NCI-H2227 (cell line): ENCODE results near the gene PIGX.

Source experiments
- DNase-seq: peaks from one replicate; lab custom pipeline; 2025; ENCODE audit not compliant: unreplicated experiment; lab: John Stamatoyannopoulos, UW

The PIGX gene

GRCh38 chr3:196711838-196712513 lies at the start of gene PIGX, which contains the start of gene CEP19:
PIGX (plus strand) TSS chr3:196712377.
CEP19 (minus strand) TSS chr3:196712250; CDS start chr3:196708657, 3,593 bp downstream.
- peak; percentile 95 for DNase-seq

- DNase-seq, result no peak
These were observed 49.2 kb upstream of the PIGX start for GRCh38 chr3:196662711-196663571.

- peak; percentile 86 for DNase-seq
These were observed 45.9 kb upstream of the PIGX start for GRCh38 chr3:196666001-196666867.

GRCh38 chr3:196667056-196667825 lies 44.9 kb upstream of the PIGX start:
- no peak for DNase-seq

GRCh38 chr3:196670339-196670738 lies 41.8 kb upstream of the PIGX start:
- no peak for DNase-seq

- no peak for DNase-seq
These were observed 38.5 kb upstream of the PIGX start for GRCh38 chr3:196673632-196674031.

GRCh38 chr3:196677353-196677752 lies 34.8 kb upstream of the PIGX start:
- DNase-seq, result no peak

GRCh38 chr3:196677931-196678330 lies 34.2 kb upstream of the PIGX start:
- no peak for DNase-seq

- peak; percentile 69 for DNase-seq
These were observed 27.4 kb upstream of the PIGX start for GRCh38 chr3:196684548-196685407.

- no peak for DNase-seq
These were observed 25.7 kb upstream of the PIGX start for GRCh38 chr3:196686436-196686835.

- DNase-seq, result peak; percentile 13
These were observed 23.8 kb upstream of the PIGX start for GRCh38 chr3:196688349-196688748.

GRCh38 chr3:196689941-196690660 lies 22.1 kb upstream of the PIGX start:
- DNase-seq, result no peak

- no peak for DNase-seq
These were observed 20.8 kb upstream of the PIGX start for GRCh38 chr3:196691386-196691785.

- no peak for DNase-seq
These were observed 18.0 kb upstream of the PIGX start for GRCh38 chr3:196694202-196694638.

- DNase-seq, result no peak
These were observed 17.0 kb upstream of the PIGX start for GRCh38 chr3:196694941-196695848.

GRCh38 chr3:196695849-196696226 lies 16.3 kb upstream of the PIGX start:
- DNase-seq, result no peak

- no peak for DNase-seq
These were observed 14.9 kb upstream of the PIGX start for GRCh38 chr3:196697270-196697669.

- DNase-seq, result no peak
These were observed 12.4 kb upstream of the PIGX start for GRCh38 chr3:196699749-196700148.
